Measurements from ENCODE around the gene HECA.
"Not testable (repeated sequence)": the region's sequence is repeated elsewhere in the genome, so short reads cannot be mapped to it uniquely, and the experiment has no call there.

The HECA gene

GRCh38 chr6:139135578-139136545, 982 bp downstream of the HECA start:
- peak; percentile 40 for DNase-seq (ENCODE audit: low spot score)

GRCh38 chr6:139137706-139138105, 2.8 kb downstream of the HECA start:
- no peak for DNase-seq (ENCODE audit: low spot score)

- DNase-seq (ENCODE audit: low spot score): not testable (repeated sequence)
These were observed 6.0 kb downstream of the HECA start for GRCh38 chr6:139140854-139141253.

GRCh38 chr6:139142262-139142661, 7.4 kb downstream of the HECA start:
- DNase-seq (ENCODE audit: low spot score): no peak

- no peak for DNase-seq (ENCODE audit: low spot score)
These were observed 8.2 kb downstream of the HECA start for GRCh38 chr6:139143111-139143510.

- DNase-seq (ENCODE audit: low spot score): no peak
These were observed 9.7 kb downstream of the HECA start for GRCh38 chr6:139144490-139145085.

- DNase-seq (ENCODE audit: low spot score): no peak
These were observed 10.8 kb downstream of the HECA start for GRCh38 chr6:139145661-139146060.

GRCh38 chr6:139146317-139146726, 11.4 kb downstream of the HECA start:
- DNase-seq (ENCODE audit: low spot score): no peak

GRCh38 chr6:139147628-139148027, 12.7 kb downstream of the HECA start:
- no peak for DNase-seq (ENCODE audit: low spot score)

GRCh38 chr6:139148557-139149235, 13.8 kb downstream of the HECA start:
- no peak for DNase-seq (ENCODE audit: low spot score)

- no peak for DNase-seq (ENCODE audit: low spot score)
These were observed 14.5 kb downstream of the HECA start for GRCh38 chr6:139149383-139149782.

- no peak for DNase-seq (ENCODE audit: low spot score)
These were observed 16.0 kb downstream of the HECA start for GRCh38 chr6:139150920-139151319.

GRCh38 chr6:139151425-139152087, 16.7 kb downstream of the HECA start:
- DNase-seq (ENCODE audit: low spot score): no peak

- DNase-seq (ENCODE audit: low spot score): no peak
These were observed 17.4 kb downstream of the HECA start for GRCh38 chr6:139152088-139152891.

- DNase-seq (ENCODE audit: low spot score): no peak
These were observed 18.0 kb downstream of the HECA start for GRCh38 chr6:139152892-139153271.

- no peak for DNase-seq (ENCODE audit: low spot score)
These were observed 19.0 kb downstream of the HECA start for GRCh38 chr6:139153855-139154254.

GRCh38 chr6:139154881-139155547, 20.1 kb downstream of the HECA start:
- DNase-seq (ENCODE audit: low spot score): no peak

GRCh38 chr6:139156102-139156501, 21.2 kb downstream of the HECA start:
- no peak for DNase-seq (ENCODE audit: low spot score)

GRCh38 chr6:139156551-139156950, 21.7 kb downstream of the HECA start:
- no peak for DNase-seq (ENCODE audit: low spot score)

GRCh38 chr6:139157086-139157485, 22.2 kb downstream of the HECA start:
- DNase-seq (ENCODE audit: low spot score): not testable (repeated sequence)

- DNase-seq (ENCODE audit: low spot score): no peak
These were observed 24.1 kb downstream of the HECA start for GRCh38 chr6:139159016-139159415.
